Right lobe of liver (tissue), 6 donors: ENCODE results near the gene ALDH3B1. TPM values are rescaled to one million over a fixed set of nuclear protein-coding genes. Genes with fewer than 3 reads are reported as not detected.
"Not testable (repeated sequence)": the region's sequence is repeated elsewhere in the genome, so short reads cannot be mapped to it uniquely, and the experiment has no call there.

Source experiments
- ATAC-seq, 4 donors: fragments of 200-7000 bp; cut with Tn5 transposase; one replicate each; pipeline ENCODE4 v1.9.1; 2020; ENCODE audit warnings: mild to moderate bottlenecking in 4 of 4, moderate library complexity in 4 of 4
- DNase-seq, 3 donors: peaks; one replicate each; pipeline ENCODE4 v3.0.0-alpha.2; 2020
- H3K27ac ChIP-seq, 3 donors: fragments of 200-600 bp; one replicate each; pipeline ENCODE4 v1.8.0; 2022
- H3K27me3 ChIP-seq, 2 donors: fragments of 200-600 bp; one replicate each; pipeline ENCODE4 v1.8.0; 2022
- H3K36me3 ChIP-seq, 4 donors: fragments of 200-600 bp; sonication (generic) in 1 of 4; one replicate each; pipeline versions ENCODE4 v1.5.1 to v1.8.0; 2017 to 2022; ENCODE audit warnings: control low read depth in 1 of 4
- H3K4me1 ChIP-seq, 4 donors: fragments of 200-600 bp; sonication (generic) in 1 of 4; one replicate each; pipeline versions ENCODE4 v1.5.1 to v1.8.0; 2017 to 2022; ENCODE audit warnings: control low read depth in 1 of 4
- H3K4me3 ChIP-seq, 3 donors: fragments of 200-600 bp; one replicate each; pipeline ENCODE4 v1.8.0; 2022
- H3K9me3 ChIP-seq, 4 donors: fragments of 200-600 bp; sonication (generic) in 1 of 4; one replicate each; pipeline versions ENCODE4 v1.5.1 to v1.8.0; 2017 to 2022; ENCODE audit warnings: control low read depth in 1 of 4
- CTCF ChIP-seq, 4 donors: fragments of 200-600 bp in 3 of 4; fragments of 450-650 bp in 1 of 4; IDR thresholded peaks; one replicate each; pipeline versions ENCODE4 v1.5.1 to v1.8.0; 2016 to 2022; ENCODE audit warnings: antibody characterized with exemption in 4 of 4, mild to moderate bottlenecking in 2 of 4
- POLR2A ChIP-seq: fragments of 450-650 bp; IDR thresholded peaks from one replicate; pipeline ENCODE4 v1.6.1; 2017; ENCODE audit warnings: antibody characterized with exemption, mild to moderate bottlenecking
- WGBS: methylation state at CpG from one replicate; pipeline ENCODE4 v1.1.6; 2018; ENCODE audit warnings: low coverage, low lambda C conversion rate; ENCODE audit not compliant: insufficient coverage; ENCODE audit errors: missing lambda C conversion rate; 5-methylcytosine and 5-hydroxymethylcytosine counted together
- intact Hi-C, 2 donors: fragments of 100-400 bp; cut with DNase I; formaldehyde crosslinking; loops; one replicate each; pipeline versions ENCODE4 v1.11.2 to v1.14.1; 2022
- long read RNA-seq: library from polyadenylated mRNA; unstranded; transcript quantifications from one replicate; pipeline ENCODE4 v2.0.0, GENCODE V29; 2019
- total RNA-seq, 6 experiments: library from RNA; depleted of rRNA in 2 of 6; stranded (reverse); fragments of >200 nt in 2 of 6; fragmentation: NEBNext Ultra II Directional in 3 of 6; extraction: Animal tissue kit (Norgen Biotek cat#: 25700) in 3 of 6; gene quantifications; one replicate each; pipeline versions ENCODE4 v1.1.0 to v1.2.4, GENCODE V29; 2016 to 2023
- donor health status: DM: no; HTN: yes; CAD: no.
- donor health status: DM: no; HTN: no; CAD: no.
- donor health status: DM: no; HTN: no; CAD: no.
- donor health status: DM: no; HTN: yes; CAD: no.
- donor health status: DM: no; HTN: yes; CAD: no.

ALDH3B1 gene
- total RNA-seq, result 1 to 10 TPM; 2.3 to 7.4 (median 4.4) TPM
- long read RNA-seq, result 0 reads

- 0% methylated on average over 2 of the region's 33 CpGs for WGBS
- Histone ChIP-seq H3K27ac (peak within 1 kb of the TSS; percentile 56 to 83 (median 69)), H3K4me3 (peak within 1 kb of the TSS; percentile 12 to 33 (median 28)), H3K36me3 (no peaks in the 10 kb centered on the region), H3K4me1 (peaks cover 0 to 17% (median 6%) of the 10 kb centered on the region in 4 donors), H3K27me3 (no peaks in the 10 kb centered on the region), H3K9me3 (no peaks in the 10 kb centered on the region)
- TF ChIP-seq POLR2A (peak; percentile 83), CTCF (IDR thresholded peaks at IDR 0.05) (no peak)
- DNase-seq, result peak; percentile 91 to 98 (median 96)
- peak; percentile 89 to 93 (median 92) for ATAC-seq
- intact Hi-C loops, result no loop called here
Measured at GRCh38 chr11:68010090-68011041, at the start of gene ALDH3B1. ALDH3B1 (plus strand) TSS chr11:68010327; CDS start chr11:68015298, 4,971 bp downstream.

GRCh38 chr11:67963217-67963616 is 46.9 kb upstream of the ALDH3B1 start:
- H3K9me3 ChIP-seq, H3K27me3 ChIP-seq, H3K27ac ChIP-seq, H3K4me3 ChIP-seq, H3K36me3 ChIP-seq, ATAC-seq, DNase-seq, H3K4me1 ChIP-seq, intact Hi-C loops: not testable (repeated sequence)
- 80% methylated on average over 2 of the region's 16 CpGs for WGBS

GRCh38 chr11:67963879-67964278 is 46.2 kb upstream of the ALDH3B1 start:
- H3K9me3 ChIP-seq, H3K27me3 ChIP-seq, ATAC-seq, H3K27ac ChIP-seq, DNase-seq, H3K36me3 ChIP-seq, intact Hi-C loops, H3K4me1 ChIP-seq, H3K4me3 ChIP-seq: not testable (repeated sequence)
- 63% methylated on average over 5 of the region's 6 CpGs for WGBS

- H3K9me3 ChIP-seq, H3K36me3 ChIP-seq, H3K4me1 ChIP-seq, intact Hi-C loops, H3K27ac ChIP-seq, ATAC-seq, DNase-seq, H3K27me3 ChIP-seq, H3K4me3 ChIP-seq: not testable (repeated sequence)
Measured at GRCh38 chr11:67964746-67965145, 45.4 kb upstream of the ALDH3B1 start.

- H3K27me3 ChIP-seq, intact Hi-C loops, ATAC-seq, H3K27ac ChIP-seq, H3K9me3 ChIP-seq, H3K4me3 ChIP-seq, H3K4me1 ChIP-seq, DNase-seq, H3K36me3 ChIP-seq: not testable (repeated sequence)
- WGBS, result 85% methylated on average over 6 of the region's 19 CpGs
Measured at GRCh38 chr11:67965830-67966348, 44.2 kb upstream of the ALDH3B1 start.

- not testable (repeated sequence) for DNase-seq, H3K36me3 ChIP-seq
Measured at GRCh38 chr11:67974746-67975145, 35.4 kb upstream of the ALDH3B1 start.

GRCh38 chr11:67978766-67979418 is 31.2 kb upstream of the ALDH3B1 start:
- 48% methylated on average over 7 of the region's 17 CpGs for WGBS
- H3K4me1 ChIP-seq, DNase-seq, H3K9me3 ChIP-seq, H3K27me3 ChIP-seq, ATAC-seq, H3K27ac ChIP-seq, H3K4me3 ChIP-seq, H3K36me3 ChIP-seq, intact Hi-C loops: not testable (repeated sequence)

More at GRCh38 chr11:67974746-67975145, 35.4 kb upstream of the ALDH3B1 start:
- H3K9me3 ChIP-seq, H3K4me3 ChIP-seq, H3K4me1 ChIP-seq, intact Hi-C loops, ATAC-seq, H3K27ac ChIP-seq, H3K27me3 ChIP-seq: not testable (repeated sequence)
- 72% methylated on average over 11 of the region's 12 CpGs for WGBS

GRCh38 chr11:67981226-67981625 is 28.9 kb upstream of the ALDH3B1 start:
- ATAC-seq, H3K27me3 ChIP-seq, H3K27ac ChIP-seq, H3K4me1 ChIP-seq, H3K9me3 ChIP-seq, intact Hi-C loops, H3K4me3 ChIP-seq, DNase-seq, H3K36me3 ChIP-seq: not testable (repeated sequence)
- WGBS, result no CpG with 5 or more reads among the region's 10 CpGs

GRCh38 chr11:67982255-67982857 is 27.8 kb upstream of the ALDH3B1 start:
- H3K4me3 ChIP-seq, H3K27me3 ChIP-seq, intact Hi-C loops, H3K36me3 ChIP-seq, ATAC-seq, H3K9me3 ChIP-seq, H3K27ac ChIP-seq, H3K4me1 ChIP-seq, DNase-seq: not testable (repeated sequence)
- 67% methylated on average over 17 of the region's 17 CpGs for WGBS
